IMR-90 (cell line): ENCODE measurements around the gene TASP1. TPM values are rescaled to one million over a fixed set of nuclear protein-coding genes. Genes with fewer than 3 reads are reported as not detected.

Experiments
- ATAC-seq: fragments of 200-7000 bp; cut with Tn5 transposase; 2 replicates; pipeline ENCODE4 v1.9.1; 2020; ENCODE audit warnings: low read depth, mild to moderate bottlenecking, moderate library complexity
- BruUV-seq: library from RNA; stranded (reverse); fragments of 400-500 nt; replicated peaks from 2 replicates; lab custom pipeline; 2021; lab: Mats Ljungman, UMichigan
- CTCF ChIA-PET: fragments of 300-600 bp; formaldehyde crosslinking; extraction: SDS; loops from one replicate; lab custom pipeline; 2021; ENCODE audit warnings: antibody characterized with exemption; lab: Yijun Ruan, JAX
- POLR2A ChIA-PET: fragments of 300-600 bp; sonication (Branson Sonifier 250); formaldehyde crosslinking; loops from one replicate; lab custom pipeline; 2022; ENCODE audit warnings: antibody characterized with exemption; ENCODE audit not compliant: unreplicated experiment; lab: Charles Lee
- DNase-seq: peaks from one replicate; pipeline ENCODE4 v3.0.0; 2013
- H2AFZ ChIP-seq: replicated peaks from 2 replicates; pipeline ENCODE3; 2013; ENCODE audit warnings: low read length, mild to moderate bottlenecking; ENCODE audit not compliant: poor library complexity
- H2AK5ac ChIP-seq: 2 replicates; pipeline ENCODE4 v1.6.1; 2013; ENCODE audit warnings: low read depth, low read length, inconsistent platforms
- H2AK9ac ChIP-seq: replicated peaks from 2 replicates; pipeline ENCODE3; 2013; ENCODE audit warnings: mild to moderate bottlenecking, low read depth, low read length, moderate library complexity; ENCODE audit not compliant: poor library complexity
- H2BK120ac ChIP-seq: 2 replicates; pipeline ENCODE4 v1.6.1; 2013; ENCODE audit warnings: low read depth, low read length, inconsistent platforms
- H2BK15ac ChIP-seq: 3 replicates; pipeline ENCODE4 v1.6.1; 2013; ENCODE audit warnings: low read depth, low read length, inconsistent platforms
- H2BK20ac ChIP-seq: 2 replicates; pipeline ENCODE4 v1.6.1; 2013; ENCODE audit warnings: low read depth, mild to moderate bottlenecking, inconsistent platforms, low read length, moderate library complexity
- H2BK5ac ChIP-seq: 2 replicates; pipeline ENCODE4 v1.6.1; 2013; ENCODE audit warnings: mild to moderate bottlenecking, low read depth, low read length, inconsistent platforms; ENCODE audit not compliant: poor library complexity, severe bottlenecking
- H3K14ac ChIP-seq: replicated peaks from 2 replicates; pipeline ENCODE4 v1.6.1; 2013; ENCODE audit warnings: low read depth, low read length, inconsistent platforms
- H3K18ac ChIP-seq: 2 replicates; pipeline ENCODE4 v1.6.1; 2013; ENCODE audit warnings: low read depth, low read length, control low read depth
- H3K23ac ChIP-seq: 2 replicates; pipeline ENCODE4 v1.6.1; 2013; ENCODE audit warnings: low read depth, low read length, inconsistent platforms
- H3K27ac ChIP-seq: 2 replicates; pipeline ENCODE4 v1.5.1; 2013; ENCODE audit warnings: mild to moderate bottlenecking, control low read depth, low read length; ENCODE audit not compliant: insufficient read depth
- H3K27me3 ChIP-seq: 2 replicates; pipeline ENCODE4 v1.6.1; 2013; ENCODE audit warnings: low read length; ENCODE audit not compliant: control insufficient read depth, insufficient read depth
- H3K36me3 ChIP-seq: 2 replicates; pipeline ENCODE4 v1.6.1; 2013; ENCODE audit warnings: low read length, mixed read lengths; ENCODE audit not compliant: control insufficient read depth, insufficient read depth
- H3K4ac ChIP-seq: 2 replicates; pipeline ENCODE4 v1.6.1; 2013; ENCODE audit warnings: low read depth, low read length, inconsistent platforms
- H3K4me1 ChIP-seq: 2 replicates; pipeline ENCODE4 v1.6.1; 2013; ENCODE audit warnings: low read length, mixed read lengths; ENCODE audit not compliant: control insufficient read depth, insufficient read depth
- H3K4me2 ChIP-seq: 2 replicates; pipeline ENCODE4 v1.6.1; 2013; ENCODE audit warnings: low read depth, mild to moderate bottlenecking, control low read depth, low read length, moderate library complexity
- H3K4me3 ChIP-seq: 2 replicates; pipeline ENCODE4 v1.5.1; 2013; ENCODE audit warnings: low read depth, mild to moderate bottlenecking, control low read depth, low read length, moderate library complexity; ENCODE audit not compliant: insufficient read depth
- H3K56ac ChIP-seq: 2 replicates; pipeline ENCODE4 v1.6.1; 2013; ENCODE audit warnings: low read length, inconsistent platforms; ENCODE audit not compliant: insufficient read depth; ENCODE audit errors: extremely low read depth
- H3K79me1 ChIP-seq, 2 experiments: 2 replicates each; pipeline ENCODE4 v1.6.1; 2013; ENCODE audit warnings: low read length in 2 of 2, inconsistent platforms in 1 of 2, low read depth in 1 of 2
- H3K9ac ChIP-seq: 2 replicates; pipeline ENCODE4 v1.6.1; 2013; ENCODE audit warnings: low read depth, low read length, control low read depth
- H3K9me1 ChIP-seq: 2 replicates; pipeline ENCODE4 v1.6.1; 2013; ENCODE audit warnings: low read length, inconsistent platforms; ENCODE audit not compliant: insufficient read depth
- H3K9me3 ChIP-seq: 2 replicates; pipeline ENCODE4 v1.6.1; 2013; ENCODE audit warnings: low read length; ENCODE audit not compliant: control insufficient read depth, insufficient read depth
- H4K20me1 ChIP-seq: 2 replicates; pipeline ENCODE4 v1.6.1; 2013; ENCODE audit warnings: low read length, inconsistent platforms; ENCODE audit not compliant: insufficient read depth
- H4K5ac ChIP-seq: 2 replicates; pipeline ENCODE4 v1.6.1; 2013; ENCODE audit warnings: mild to moderate bottlenecking, low read depth, low read length, control low read depth
- H4K8ac ChIP-seq, 2 experiments: 2 replicates each; pipeline ENCODE4 v1.6.1; 2013; ENCODE audit warnings: low read depth in 2 of 2, low read length in 2 of 2, control low read depth in 1 of 2, inconsistent platforms in 1 of 2
- H4K91ac ChIP-seq: 2 replicates; pipeline ENCODE4 v1.6.1; 2013; ENCODE audit warnings: low read depth, low read length, inconsistent platforms; ENCODE audit not compliant: insufficient read depth
- BHLHE40 ChIP-seq: fragments of 150-350 bp; IDR thresholded peaks from 2 replicates; pipeline ENCODE4 v1.6.1; 2016; ENCODE audit warnings: mild to moderate bottlenecking, low read depth, low read length
- CEBPB ChIP-seq: IDR thresholded peaks from 2 replicates; pipeline ENCODE4 v1.6.1; 2012; ENCODE audit warnings: low read depth, low read length, improper control_type of control experiment
- CHD1 ChIP-seq: IDR thresholded peaks from 2 replicates; pipeline ENCODE4 v1.6.1; 2012; ENCODE audit warnings: low read depth, low read length, improper control_type of control experiment
- FOS ChIP-seq: fragments of 150-350 bp; IDR thresholded peaks from 2 replicates; pipeline ENCODE4 v1.6.1; 2016; ENCODE audit warnings: low read depth, low read length
- MAFK ChIP-seq: IDR thresholded peaks from 2 replicates; pipeline ENCODE4 v1.6.1; 2012; ENCODE audit warnings: low read depth, low read length, improper control_type of control experiment
- MAZ ChIP-seq: IDR thresholded peaks from 2 replicates; pipeline ENCODE4 v1.6.1; 2012; ENCODE audit warnings: low read depth, mild to moderate bottlenecking, low read length, improper control_type of control experiment, moderate library complexity, borderline replicate concordance
- MXI1 ChIP-seq: IDR thresholded peaks from 2 replicates; pipeline ENCODE4 v1.6.1; 2012; ENCODE audit warnings: low read depth, mild to moderate bottlenecking, low read length, moderate library complexity, borderline replicate concordance
- NFE2L2 ChIP-seq: fragments of 150-350 bp; IDR thresholded peaks from 2 replicates; pipeline ENCODE4 v1.6.1; 2016; ENCODE audit warnings: low read depth, mild to moderate bottlenecking, low read length
- POLR2A ChIP-seq: IDR thresholded peaks from 2 replicates; pipeline ENCODE4 v1.6.1; 2012; ENCODE audit warnings: mild to moderate bottlenecking, low read depth, low read length
- RAD21 ChIP-seq: IDR thresholded peaks from 2 replicates; pipeline ENCODE4 v1.6.1; 2012; ENCODE audit warnings: low read length, improper control_type of control experiment
- RCOR1 ChIP-seq: IDR thresholded peaks from 2 replicates; pipeline ENCODE4 v1.6.1; 2012; ENCODE audit warnings: mild to moderate bottlenecking, low read length, improper control_type of control experiment; ENCODE audit not compliant: insufficient replicate concordance
- RFX5 ChIP-seq: IDR thresholded peaks from 2 replicates; pipeline ENCODE4 v1.8.0; 2012; ENCODE audit warnings: low read depth, mild to moderate bottlenecking, low read length, moderate library complexity
- SMC3 ChIP-seq: fragments of 150-350 bp; IDR thresholded peaks from 2 replicates; pipeline ENCODE4 v1.6.1; 2016; ENCODE audit warnings: low read depth, mild to moderate bottlenecking, antibody characterized with exemption, low read length, moderate library complexity
- WGBS, 2 experiments: methylation state at CpG; one replicate each; pipeline versions ENCODE4 v1.1.5 to v1.1.7; 2013; ENCODE audit warnings: missing lambda C conversion rate in 2 of 2; ENCODE audit not compliant: insufficient read length in 1 of 2; ENCODE audit errors: extremely low coverage in 2 of 2; 5-methylcytosine and 5-hydroxymethylcytosine counted together
- dilution Hi-C: fragments of 300-500 bp; cut with HindIII; formaldehyde crosslinking; loops from one replicate; pipeline ENCODE4 v1.14.3; 2018; ENCODE audit warnings: low sequenced_read_pairs; ENCODE audit not compliant: unreplicated experiment
- in situ Hi-C: fragments of 300-500 bp; cut with MboI; formaldehyde crosslinking; loops from 3 replicates; pipeline ENCODE4 v1.14.3; 2019; ENCODE audit warnings: low sequenced_read_pairs, inconsistent platforms, mixed read lengths
- intact Hi-C: fragments of 100-400 bp; cut with micrococcal nuclease; formaldehyde crosslinking; loops from 2 replicates; pipeline ENCODE4 v1.10.0; 2022
- polyA plus RNA-seq, 3 experiments: library from polyadenylated mRNA; depleted of rRNA; stranded (reverse); fragments of >200 nt; gene quantifications; 2 replicates each; pipeline ENCODE4 v1.2.3, GENCODE V29; 2012; ENCODE audit warnings: low replicate concordance in 1 of 3
- total RNA-seq: library from RNA; depleted of rRNA; stranded (reverse); fragments of >200 nt; gene quantifications from 2 replicates; pipeline ENCODE4 v1.2.3, GENCODE V29; 2012
- TF ChIP-seq, protein P1 (sequence below): fragments of 150-350 bp; IDR thresholded peaks from 2 replicates; pipeline ENCODE4 v1.6.1; 2016; ENCODE audit warnings: low read depth, mild to moderate bottlenecking, low read length, moderate library complexity, borderline replicate concordance
- TF ChIP-seq, protein P2 (sequence below): fragments of 150-350 bp; IDR thresholded peaks from 2 replicates; pipeline ENCODE4 v1.6.1; 2017; ENCODE audit warnings: mild to moderate bottlenecking, antibody characterized with exemption, low read length, low read depth
- TF ChIP-seq, protein P3 (sequence below): conservative IDR thresholded peaks from 2 replicates; pipeline ENCODE4 v1.5.1; 2012; ENCODE audit warnings: mild to moderate bottlenecking, low read depth, low read length, improper control_type of control experiment

TASP1 gene
- total and polyA plus RNA-seq, 2 of the 4 experiments (the other 2 are of a cell fraction) = 3.9 to 7.9 TPM

DNA sequence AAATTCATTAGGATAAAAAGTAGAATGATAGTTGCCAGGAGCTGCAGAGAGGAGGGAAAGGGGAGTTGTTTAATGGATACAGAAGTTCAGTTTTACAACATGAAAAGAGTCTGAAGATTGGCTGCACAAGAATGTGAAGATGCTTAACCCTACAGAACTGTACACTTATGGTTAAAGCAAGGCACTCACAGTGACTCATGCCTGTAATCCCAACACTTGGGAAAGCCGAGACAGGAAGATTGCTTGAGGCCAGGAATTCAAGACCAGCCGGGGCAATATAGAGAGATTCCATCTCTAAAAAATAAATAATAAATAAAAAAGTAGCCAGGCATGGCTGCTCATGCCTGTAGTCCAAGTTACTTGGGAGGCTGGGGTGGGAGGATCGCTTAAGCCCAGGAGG is 174.0 kb downstream of the TASP1 start:
- Histone ChIP-seq H2BK120ac (no peak overlapping the region), H4K91ac (no peak overlapping the region), H3K23ac (no peak overlapping the region), H2AK9ac (no peak overlapping the region), H3K18ac (no peak overlapping the region), H2BK20ac (no peak overlapping the region), H2BK15ac (no peak overlapping the region), H4K8ac (no peak overlapping the region), H3K27ac (no peak overlapping the region), H3K4me3 (no peak overlapping the region), H2AFZ (no peak overlapping the region), H3K4me1 (no peaks in the 10 kb centered on the region; the same call in 1 of the 2 replicates), H2BK5ac (no peak overlapping the region), H3K14ac (no peak overlapping the region), H3K9me1 (no peaks in the 10 kb centered on the region), H4K5ac (no peak overlapping the region), H3K79me1 (no peaks in the 10 kb centered on the region), H3K27me3 (no peaks in the 10 kb centered on the region), H2AK5ac (no peak overlapping the region), H3K56ac (no peak overlapping the region), H3K9ac (no peak overlapping the region), H3K4ac (no peak overlapping the region), H3K36me3 (no peaks in the 10 kb centered on the region), H4K20me1 (no peaks in the 10 kb centered on the region), H3K9me3 (no peaks in the 10 kb centered on the region), H3K4me2 (no peak overlapping the region)
- WGBS, 2 experiments = no CpG with 5 or more reads among the region's 3 CpGs
- ChIA-PET POLR2A (no interaction called here), CTCF (interaction anchor here (0.7 kb wide), 1 partner anchor 12 kb away, joined by 7 read pairs; no protein-coding TSS in a partner anchor)
- TF ChIP-seq POLR2A (no peak), NFE2L2 (no peak), FOS (no peak), BHLHE40 (no peak), RCOR1 (no peak), CEBPB (no peak), MXI1 (no peak), RAD21 (no peak), MAZ (no peak), RFX5 (no peak), CHD1 (no peak), MAFK (no peak), SMC3 (no peak)
- TF ChIP-seq, protein P1, sequence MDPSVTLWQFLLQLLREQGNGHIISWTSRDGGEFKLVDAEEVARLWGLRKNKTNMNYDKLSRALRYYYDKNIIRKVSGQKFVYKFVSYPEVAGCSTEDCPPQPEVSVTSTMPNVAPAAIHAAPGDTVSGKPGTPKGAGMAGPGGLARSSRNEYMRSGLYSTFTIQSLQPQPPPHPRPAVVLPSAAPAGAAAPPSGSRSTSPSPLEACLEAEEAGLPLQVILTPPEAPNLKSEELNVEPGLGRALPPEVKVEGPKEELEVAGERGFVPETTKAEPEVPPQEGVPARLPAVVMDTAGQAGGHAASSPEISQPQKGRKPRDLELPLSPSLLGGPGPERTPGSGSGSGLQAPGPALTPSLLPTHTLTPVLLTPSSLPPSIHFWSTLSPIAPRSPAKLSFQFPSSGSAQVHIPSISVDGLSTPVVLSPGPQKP = no peak
- TF ChIP-seq, protein P2, sequence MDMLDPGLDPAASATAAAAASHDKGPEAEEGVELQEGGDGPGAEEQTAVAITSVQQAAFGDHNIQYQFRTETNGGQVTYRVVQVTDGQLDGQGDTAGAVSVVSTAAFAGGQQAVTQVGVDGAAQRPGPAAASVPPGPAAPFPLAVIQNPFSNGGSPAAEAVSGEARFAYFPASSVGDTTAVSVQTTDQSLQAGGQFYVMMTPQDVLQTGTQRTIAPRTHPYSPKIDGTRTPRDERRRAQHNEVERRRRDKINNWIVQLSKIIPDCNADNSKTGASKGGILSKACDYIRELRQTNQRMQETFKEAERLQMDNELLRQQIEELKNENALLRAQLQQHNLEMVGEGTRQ = no peak
- TF ChIP-seq, protein P3, sequence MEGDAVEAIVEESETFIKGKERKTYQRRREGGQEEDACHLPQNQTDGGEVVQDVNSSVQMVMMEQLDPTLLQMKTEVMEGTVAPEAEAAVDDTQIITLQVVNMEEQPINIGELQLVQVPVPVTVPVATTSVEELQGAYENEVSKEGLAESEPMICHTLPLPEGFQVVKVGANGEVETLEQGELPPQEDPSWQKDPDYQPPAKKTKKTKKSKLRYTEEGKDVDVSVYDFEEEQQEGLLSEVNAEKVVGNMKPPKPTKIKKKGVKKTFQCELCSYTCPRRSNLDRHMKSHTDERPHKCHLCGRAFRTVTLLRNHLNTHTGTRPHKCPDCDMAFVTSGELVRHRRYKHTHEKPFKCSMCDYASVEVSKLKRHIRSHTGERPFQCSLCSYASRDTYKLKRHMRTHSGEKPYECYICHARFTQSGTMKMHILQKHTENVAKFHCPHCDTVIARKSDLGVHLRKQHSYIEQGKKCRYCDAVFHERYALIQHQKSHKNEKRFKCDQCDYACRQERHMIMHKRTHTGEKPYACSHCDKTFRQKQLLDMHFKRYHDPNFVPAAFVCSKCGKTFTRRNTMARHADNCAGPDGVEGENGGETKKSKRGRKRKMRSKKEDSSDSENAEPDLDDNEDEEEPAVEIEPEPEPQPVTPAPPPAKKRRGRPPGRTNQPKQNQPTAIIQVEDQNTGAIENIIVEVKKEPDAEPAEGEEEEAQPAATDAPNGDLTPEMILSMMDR = no peak
- peak; percentile 63 for DNase-seq
- ATAC-seq = peak; percentile 82
- intact Hi-C loops = no loop called here
- in situ Hi-C loops = loop anchor here (25.0 kb wide), 2 partner anchors 102 to 298 kb away; no protein-coding TSS in a partner anchor
- dilution Hi-C loops = no loop called here
- no TSS peak for BruUV-seq
